ENCODE results near the gene COL9A3.

GRCh38 chr20:62829231-62830230 is 12.7 kb downstream of the COL9A3 start:
- TF ChIP-seq, protein P1, sequence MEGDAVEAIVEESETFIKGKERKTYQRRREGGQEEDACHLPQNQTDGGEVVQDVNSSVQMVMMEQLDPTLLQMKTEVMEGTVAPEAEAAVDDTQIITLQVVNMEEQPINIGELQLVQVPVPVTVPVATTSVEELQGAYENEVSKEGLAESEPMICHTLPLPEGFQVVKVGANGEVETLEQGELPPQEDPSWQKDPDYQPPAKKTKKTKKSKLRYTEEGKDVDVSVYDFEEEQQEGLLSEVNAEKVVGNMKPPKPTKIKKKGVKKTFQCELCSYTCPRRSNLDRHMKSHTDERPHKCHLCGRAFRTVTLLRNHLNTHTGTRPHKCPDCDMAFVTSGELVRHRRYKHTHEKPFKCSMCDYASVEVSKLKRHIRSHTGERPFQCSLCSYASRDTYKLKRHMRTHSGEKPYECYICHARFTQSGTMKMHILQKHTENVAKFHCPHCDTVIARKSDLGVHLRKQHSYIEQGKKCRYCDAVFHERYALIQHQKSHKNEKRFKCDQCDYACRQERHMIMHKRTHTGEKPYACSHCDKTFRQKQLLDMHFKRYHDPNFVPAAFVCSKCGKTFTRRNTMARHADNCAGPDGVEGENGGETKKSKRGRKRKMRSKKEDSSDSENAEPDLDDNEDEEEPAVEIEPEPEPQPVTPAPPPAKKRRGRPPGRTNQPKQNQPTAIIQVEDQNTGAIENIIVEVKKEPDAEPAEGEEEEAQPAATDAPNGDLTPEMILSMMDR (IDR thresholded peaks at IDR 0.05), result no peak
- no peak for TF ChIP-seq POLR2A (IDR thresholded peaks at IDR 0.05)
